ENCODE measurements around the gene PTPN6. TPM values are rescaled to one million over a fixed set of nuclear protein-coding genes. Genes with fewer than 3 reads are reported as not detected.

The PTPN6 gene
- total RNA-seq, 1 experiment from 2014 or later, result 47.7 TPM

DNA sequence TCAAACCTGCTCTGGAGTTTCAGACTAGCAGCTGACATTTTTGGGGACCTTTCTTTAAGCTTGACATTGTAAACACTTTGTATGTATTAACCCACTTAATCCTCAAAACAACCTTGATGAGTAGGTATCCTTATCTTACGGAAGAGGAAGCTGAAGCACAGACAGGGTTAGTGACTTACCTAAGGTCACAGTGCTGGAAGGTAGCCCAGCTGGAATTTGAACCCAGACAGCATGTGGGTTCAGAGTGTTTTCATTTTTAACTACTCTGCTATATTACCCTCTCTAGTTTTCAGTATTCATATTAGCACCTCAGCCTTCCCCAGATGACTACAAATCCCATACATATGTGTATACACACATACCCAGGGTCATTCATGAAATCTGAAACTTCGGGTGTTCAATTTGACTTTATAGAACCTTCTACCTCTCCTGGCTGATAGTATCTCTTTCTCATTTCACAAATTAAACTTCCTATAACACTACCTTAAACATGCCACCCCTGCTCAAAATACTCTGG is 53.2 kb downstream of the PTPN6 start:
- H3K4me3 ChIP-seq (replicated peaks in 1 of 2; ENCODE audit: low read depth in 1 of 2, low read length in 2 of 2), result no peak overlapping the region
- no peak overlapping the region for H3K4me2 ChIP-seq (ENCODE audit: low read length)
- intact Hi-C loops (cut with micrococcal nuclease), result no loop called here
- ATAC-seq, result no peak
- peaks cover 3 to 4% of the 10 kb centered on the region in 2 experiments for H3K4me1 ChIP-seq (ENCODE audit: control insufficient read depth in 1 of 2, insufficient read depth in 2 of 2, low read length in 2 of 2)
- H3K79me2 ChIP-seq (ENCODE audit: insufficient read depth, low read length), result peaks cover 7% of the 10 kb centered on the region; the same call in 1 of the 2 replicates
- H2AFZ ChIP-seq (ENCODE audit: low read depth, low read length, poor library complexity, severe bottlenecking), result no peak overlapping the region
- H3K36me3 ChIP-seq (ENCODE audit: control insufficient read depth in 1 of 2, insufficient read depth in 2 of 2, low read length in 2 of 2), result no peaks in the 10 kb centered on the region
- ChIA-PET RAD21 (ENCODE audit: low non-redundant PET in 1 of 2, low total read pairs in 2 of 2, uncharacterized antibody in 2 of 2, unreplicated experiment in 2 of 2) (no interaction called here), CTCF (interaction anchor here (1.3 kb wide), 1 partner anchor 14 kb away, joined by 3 read pairs; the partner anchor contains the start of gene LPCAT3), POLR2A (no interaction called here)
- H3K9me2 ChIP-seq (ENCODE audit: insufficient read depth), result no peaks in the 10 kb centered on the region
- H3K27me3 ChIP-seq (ENCODE audit: insufficient read depth, low read length), result no peaks in the 10 kb centered on the region
- no peak overlapping the region for H3K9ac ChIP-seq (ENCODE audit: low read length)
- no TSS peak for BruUV-seq (replicated peaks)
- no peaks in the 10 kb centered on the region for H4K20me1 ChIP-seq (ENCODE audit: insufficient read depth)
- TF ChIP-seq CBX3 (IDR thresholded peaks at IDR 0.05; ENCODE audit: low read depth) (no peak), YY1 (IDR thresholded peaks at IDR 0.05; ENCODE audit: extremely low read depth, insufficient replicate concordance, low read depth, low read length) (no peak), TCF7L2 (IDR thresholded peaks at IDR 0.05; ENCODE audit: borderline replicate concordance, extremely low read depth, insufficient read depth, insufficient read length) (no peak), CEBPB (IDR thresholded peaks at IDR 0.05; ENCODE audit: low read depth) (no peak), RAD21 (IDR thresholded peaks at IDR 0.05; ENCODE audit: low read depth) (no peak), EZH2phosphoT487 (IDR thresholded peaks at IDR 0.05; ENCODE audit: borderline replicate concordance) (no peak), JUND (IDR thresholded peaks at IDR 0.05) (no peak), ELF1 (IDR thresholded peaks at IDR 0.05; ENCODE audit: borderline replicate concordance, low read depth) (no peak), ZNF274 (IDR thresholded peaks at IDR 0.05; ENCODE audit: low read depth, low read length) (no peak), EZH2 (IDR thresholded peaks at IDR 0.05) (no peak)
- TF ChIP-seq, protein P1, sequence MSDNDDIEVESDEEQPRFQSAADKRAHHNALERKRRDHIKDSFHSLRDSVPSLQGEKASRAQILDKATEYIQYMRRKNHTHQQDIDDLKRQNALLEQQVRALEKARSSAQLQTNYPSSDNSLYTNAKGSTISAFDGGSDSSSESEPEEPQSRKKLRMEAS (IDR thresholded peaks at IDR 0.05), result no peak
- TF ChIP-seq, protein P2, sequence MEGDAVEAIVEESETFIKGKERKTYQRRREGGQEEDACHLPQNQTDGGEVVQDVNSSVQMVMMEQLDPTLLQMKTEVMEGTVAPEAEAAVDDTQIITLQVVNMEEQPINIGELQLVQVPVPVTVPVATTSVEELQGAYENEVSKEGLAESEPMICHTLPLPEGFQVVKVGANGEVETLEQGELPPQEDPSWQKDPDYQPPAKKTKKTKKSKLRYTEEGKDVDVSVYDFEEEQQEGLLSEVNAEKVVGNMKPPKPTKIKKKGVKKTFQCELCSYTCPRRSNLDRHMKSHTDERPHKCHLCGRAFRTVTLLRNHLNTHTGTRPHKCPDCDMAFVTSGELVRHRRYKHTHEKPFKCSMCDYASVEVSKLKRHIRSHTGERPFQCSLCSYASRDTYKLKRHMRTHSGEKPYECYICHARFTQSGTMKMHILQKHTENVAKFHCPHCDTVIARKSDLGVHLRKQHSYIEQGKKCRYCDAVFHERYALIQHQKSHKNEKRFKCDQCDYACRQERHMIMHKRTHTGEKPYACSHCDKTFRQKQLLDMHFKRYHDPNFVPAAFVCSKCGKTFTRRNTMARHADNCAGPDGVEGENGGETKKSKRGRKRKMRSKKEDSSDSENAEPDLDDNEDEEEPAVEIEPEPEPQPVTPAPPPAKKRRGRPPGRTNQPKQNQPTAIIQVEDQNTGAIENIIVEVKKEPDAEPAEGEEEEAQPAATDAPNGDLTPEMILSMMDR (IDR thresholded peaks at IDR 0.05 in 2 of 3, conservative IDR thresholded peaks at IDR 0.05 in 1 of 3; ENCODE audit: borderline replicate concordance in 1 of 3, insufficient read depth in 1 of 3, low read depth in 2 of 3, low read length in 2 of 3), result no peak
- no peak overlapping the region for H3K27ac ChIP-seq (ENCODE audit: low read depth, low read length)
- no peak for DNase-seq (ENCODE audit: low read depth, low spot score)
- no peaks in the 10 kb centered on the region for H3K9me3 ChIP-seq (ENCODE audit: control insufficient read depth in 1 of 2, insufficient read depth in 1 of 2, low read depth in 1 of 2, low read length in 2 of 2)

Data from HCT116 (cell line).